SU-DHL-6 (cell line): ENCODE measurements around the gene PTH1R.

Source experiments
- H2AFZ ChIP-seq: fragments of 200-600 bp; sonication (generic); 2 replicates; pipeline ENCODE4 v1.6.1; 2014; ENCODE audit warnings: low read depth, mild to moderate bottlenecking, moderate library complexity, mixed read lengths, antibody characterized with exemption, low read length; ENCODE audit not compliant: severe bottlenecking
- H3F3A ChIP-seq: fragments of 200-600 bp; shearing (Covaris generic); 2 replicates; pipeline ENCODE4 v1.6.0; 2016; ENCODE audit warnings: antibody characterized with exemption, mild to moderate bottlenecking; ENCODE audit not compliant: insufficient read depth
- H3K27ac ChIP-seq: fragments of 200-600 bp; sonication (generic); 2 replicates; pipeline ENCODE4 v1.5.1; 2016; ENCODE audit warnings: low read depth, mild to moderate bottlenecking, low read length, moderate library complexity, mixed read lengths
- H3K27me3 ChIP-seq: fragments of 200-600 bp; sonication (generic), shearing (Covaris generic); 2 replicates; pipeline ENCODE4 v1.6.0; 2014; ENCODE audit warnings: mild to moderate bottlenecking, low read length
- H3K36me3 ChIP-seq: fragments of 200-600 bp; sonication (generic); 2 replicates; pipeline ENCODE4 v1.6.1; 2014; ENCODE audit warnings: mild to moderate bottlenecking, low read length, mixed read lengths
- H3K4me2 ChIP-seq: fragments of 300-600, 200-600 bp; shearing (Covaris generic), sonication (generic); 2 replicates; pipeline ENCODE4 v1.6.0; 2014; ENCODE audit warnings: low read length, low read depth, mild to moderate bottlenecking; ENCODE audit not compliant: poor library complexity, severe bottlenecking
- H3K4me3 ChIP-seq: fragments of 200-600 bp; sonication (generic); 2 replicates; pipeline ENCODE4 v1.5.1; 2014; ENCODE audit warnings: antibody characterized with exemption, low read length, mild to moderate bottlenecking, mixed read lengths; ENCODE audit not compliant: insufficient read depth, poor library complexity, severe bottlenecking
- H3K79me2 ChIP-seq: fragments of 200-600 bp; sonication (generic); 2 replicates; pipeline ENCODE4 v1.6.1; 2014; ENCODE audit warnings: mild to moderate bottlenecking, low read length, moderate library complexity; ENCODE audit not compliant: insufficient read depth
- H3K9ac ChIP-seq: fragments of 200-600 bp; sonication (generic); 2 replicates; pipeline ENCODE4 v1.7.0; 2014; ENCODE audit warnings: mild to moderate bottlenecking, low read length
- H3K9me2 ChIP-seq: fragments of 200-600 bp; sonication (generic); replicated peaks from 2 replicates; pipeline ENCODE4 v1.6.1; 2014; ENCODE audit warnings: low read length; ENCODE audit not compliant: insufficient read depth
- H3K9me3 ChIP-seq: fragments of 200-600 bp; sonication (generic); 2 replicates; pipeline ENCODE4 v1.6.1; 2014; ENCODE audit warnings: low read length, mixed read lengths; ENCODE audit not compliant: insufficient read depth
- H4K20me1 ChIP-seq: fragments of 200-600 bp; sonication (generic); 2 replicates; pipeline ENCODE4 v1.6.1; 2014; ENCODE audit warnings: low read depth, mild to moderate bottlenecking, antibody characterized with exemption, low read length, moderate library complexity, mixed read lengths
- CTCF ChIP-seq: fragments of 200-600 bp; sonication (generic); IDR thresholded peaks from one replicate; pipeline ENCODE4 v1.5.1; 2017; ENCODE audit warnings: antibody characterized with exemption, mild to moderate bottlenecking, low read length, moderate library complexity; ENCODE audit not compliant: insufficient read depth, poor library complexity, severe bottlenecking
- EZH2phosphoT487 ChIP-seq: fragments of 200-600 bp; sonication (generic), shearing (Covaris generic); conservative IDR thresholded peaks from 2 replicates; pipeline ENCODE4 v1.6.1; 2018; ENCODE audit warnings: mild to moderate bottlenecking, antibody characterized with exemption, low read length, moderate library complexity, mixed read lengths

The PTH1R gene

GRCh38 chr3:46877406-46878125, at the start of gene PTH1R:
TSS of gene PTH1R (plus strand) at chr3:46877721. CDS start at chr3:46883560, 5,839 bp downstream.
- Histone ChIP-seq H3K4me3 (no peak within 1 kb of the TSS), H4K20me1 (no peaks in the 10 kb centered on the region), H3K9ac (no peak within 1 kb of the TSS), H3K27ac (no peak within 1 kb of the TSS), H3K9me3 (no peaks in the 10 kb centered on the region), H3K27me3 (no peaks in the 10 kb centered on the region), H3K4me2 (no peak within 1 kb of the TSS), H2AFZ (no peak within 1 kb of the TSS), H3F3A (no peaks in the 10 kb centered on the region), H3K36me3 (no peaks in the 10 kb centered on the region), H3K9me2 (no peaks in the 10 kb centered on the region), H3K79me2 (no peaks in the 10 kb centered on the region)
- TF ChIP-seq EZH2phosphoT487, result no peak
- TF ChIP-seq CTCF, result no peak

- Histone ChIP-seq H3K9me2 (no peaks in the 10 kb centered on the region), H3F3A (no peaks in the 10 kb centered on the region), H3K36me3 (no peaks in the 10 kb centered on the region), H3K79me2 (no peaks in the 10 kb centered on the region), H3K27ac (no peak overlapping the region), H4K20me1 (no peaks in the 10 kb centered on the region), H3K4me2 (no peak overlapping the region), H2AFZ (no peak overlapping the region), H3K4me3 (no peak overlapping the region), H3K27me3 (no peaks in the 10 kb centered on the region), H3K9me3 (no peaks in the 10 kb centered on the region), H3K9ac (no peak overlapping the region)
- TF ChIP-seq EZH2phosphoT487, result no peak
- no peak for TF ChIP-seq CTCF
These were observed 47.8 kb upstream of the PTH1R start for GRCh38 chr3:46829699-46830208.

- Histone ChIP-seq H3K27me3 (no peaks in the 10 kb centered on the region), H3K9me3 (no peaks in the 10 kb centered on the region)
- TF ChIP-seq CTCF (no peak), EZH2phosphoT487 (no peak)
These were observed 46.7 kb upstream of the PTH1R start for GRCh38 chr3:46830801-46831200.

More at GRCh38 chr3:46830801-46831200, 46.7 kb upstream of the PTH1R start:
- Histone ChIP-seq H3K36me3 (no peaks in the 10 kb centered on the region), H3F3A (no peaks in the 10 kb centered on the region), H3K79me2 (no peaks in the 10 kb centered on the region), H3K4me2 (no peak overlapping the region), H3K9ac (no peak overlapping the region), H3K4me3 (no peak overlapping the region), H3K27ac (no peak overlapping the region), H3K9me2 (no peaks in the 10 kb centered on the region), H2AFZ (no peak overlapping the region), H4K20me1 (no peaks in the 10 kb centered on the region)
